Measurements from ENCODE around the gene OGDH. TPM values are rescaled to one million over a fixed set of nuclear protein-coding genes. Genes with fewer than 3 reads are reported as not detected.

The OGDH gene
- polyA plus RNA-seq, 4 donors: 66.8 to 136 (median 112) TPM

GRCh38 chr7:44564606-44565005 is 41.8 kb upstream of the OGDH start:
- H3K9me3 ChIP-seq (ENCODE audit: control insufficient read depth in 2 of 2, insufficient read depth in 1 of 2, low read depth in 1 of 2, low read length in 1 of 2): no peaks in the 10 kb centered on the region
- H3K36me3 ChIP-seq (ENCODE audit: control insufficient read depth in 3 of 3, insufficient read depth in 2 of 3, low read depth in 1 of 3, low read length in 3 of 3): peaks cover 17 to 66% (median 18%) of the 10 kb centered on the region in 3 donors
- FAIRE-seq (no peak), DNase-seq (no peak)
- H3K4me1 ChIP-seq (ENCODE audit: control insufficient read depth in 3 of 3, insufficient read depth in 2 of 3, low read depth in 1 of 3, low read length in 2 of 3): peaks cover 0 to 17% (median 8%) of the 10 kb centered on the region in 3 donors
- H3K27me3 ChIP-seq (ENCODE audit: control insufficient read depth in 3 of 3, insufficient read depth in 3 of 3, low read length in 3 of 3): no peaks in the 10 kb centered on the region
- WGBS, 3 donors: 85 to 92% (median 90%) methylated on average over 2 of the region's 2 CpGs
- no peak overlapping the region for H3K27ac ChIP-seq (ENCODE audit: low read depth in 1 of 3, low read length in 2 of 3)
- H3K4me3 ChIP-seq (ENCODE audit: low read depth in 1 of 3, low read length in 3 of 3): no peak overlapping the region

GRCh38 chr7:44565097-44565794 is 41.2 kb upstream of the OGDH start:
- H3K9me3 ChIP-seq (ENCODE audit: control insufficient read depth in 2 of 2, insufficient read depth in 1 of 2, low read depth in 1 of 2, low read length in 1 of 2): no peaks in the 10 kb centered on the region
- 53 to 61% (median 53%) methylated on average over 13 of the region's 13 CpGs for WGBS, 3 donors
- FAIRE-seq (no peak), DNase-seq (peak; percentile 77 to 83)
- H3K36me3 ChIP-seq (ENCODE audit: control insufficient read depth in 3 of 3, insufficient read depth in 2 of 3, low read depth in 1 of 3, low read length in 3 of 3): peaks cover 20 to 73% (median 20%) of the 10 kb centered on the region in 3 donors
- peaks cover 0 to 17% (median 8%) of the 10 kb centered on the region in 3 donors for H3K4me1 ChIP-seq (ENCODE audit: control insufficient read depth in 3 of 3, insufficient read depth in 2 of 3, low read depth in 1 of 3, low read length in 2 of 3)
- H3K4me3 ChIP-seq (ENCODE audit: low read depth in 1 of 3, low read length in 3 of 3): no peak overlapping the region
- H3K27me3 ChIP-seq (ENCODE audit: control insufficient read depth in 3 of 3, insufficient read depth in 3 of 3, low read length in 3 of 3): no peaks in the 10 kb centered on the region
- H3K27ac ChIP-seq (ENCODE audit: low read depth in 1 of 3, low read length in 2 of 3): peak overlapping the region in 1 of 3 donors; percentile 6

GRCh38 chr7:44565795-44566559 is 40.5 kb upstream of the OGDH start:
- Histone ChIP-seq H3K9me3 (ENCODE audit: control insufficient read depth in 2 of 2, insufficient read depth in 1 of 2, low read depth in 1 of 2, low read length in 1 of 2) (no peaks in the 10 kb centered on the region), H3K36me3 (ENCODE audit: control insufficient read depth in 3 of 3, insufficient read depth in 2 of 3, low read depth in 1 of 3, low read length in 3 of 3) (peaks cover 23 to 80% (median 25%) of the 10 kb centered on the region in 3 donors), H3K27me3 (ENCODE audit: control insufficient read depth in 3 of 3, insufficient read depth in 3 of 3, low read length in 3 of 3) (no peaks in the 10 kb centered on the region), H3K4me3 (ENCODE audit: low read depth in 1 of 3, low read length in 3 of 3) (no peak overlapping the region), H3K4me1 (ENCODE audit: control insufficient read depth in 3 of 3, insufficient read depth in 2 of 3, low read depth in 1 of 3, low read length in 2 of 3) (peaks cover 0 to 17% (median 8%) of the 10 kb centered on the region in 3 donors), H3K27ac (ENCODE audit: low read depth in 1 of 3, low read length in 2 of 3) (peak overlapping the region in 2 of 3 donors; percentile 6 to 43)
- no peak for DNase-seq
- 72 to 81% (median 77%) methylated on average over 14 to 16 of the region's 16 CpGs for WGBS, 3 donors
- no peak for FAIRE-seq

GRCh38 chr7:44566680-44567079 is 39.7 kb upstream of the OGDH start:
- H3K4me1 ChIP-seq (ENCODE audit: control insufficient read depth in 3 of 3, insufficient read depth in 2 of 3, low read depth in 1 of 3, low read length in 2 of 3): peaks cover 0 to 11% (median 6%) of the 10 kb centered on the region in 3 donors
- no peaks in the 10 kb centered on the region for H3K27me3 ChIP-seq (ENCODE audit: control insufficient read depth in 3 of 3, insufficient read depth in 3 of 3, low read length in 3 of 3)
- peaks cover 25 to 87% (median 28%) of the 10 kb centered on the region in 3 donors for H3K36me3 ChIP-seq (ENCODE audit: control insufficient read depth in 3 of 3, insufficient read depth in 2 of 3, low read depth in 1 of 3, low read length in 3 of 3)
- DNase-seq (peak in 1 of 2 donors; percentile 48), FAIRE-seq (no peak)
- 64 to 83% (median 74%) methylated on average over 5 of the region's 5 CpGs for WGBS, 3 donors
- H3K4me3 ChIP-seq (ENCODE audit: low read depth in 1 of 3, low read length in 3 of 3): no peak overlapping the region
- H3K9me3 ChIP-seq (ENCODE audit: control insufficient read depth in 2 of 2, insufficient read depth in 1 of 2, low read depth in 1 of 2, low read length in 1 of 2): no peaks in the 10 kb centered on the region
- no peak overlapping the region for H3K27ac ChIP-seq (ENCODE audit: low read depth in 1 of 3, low read length in 2 of 3)

DNA sequence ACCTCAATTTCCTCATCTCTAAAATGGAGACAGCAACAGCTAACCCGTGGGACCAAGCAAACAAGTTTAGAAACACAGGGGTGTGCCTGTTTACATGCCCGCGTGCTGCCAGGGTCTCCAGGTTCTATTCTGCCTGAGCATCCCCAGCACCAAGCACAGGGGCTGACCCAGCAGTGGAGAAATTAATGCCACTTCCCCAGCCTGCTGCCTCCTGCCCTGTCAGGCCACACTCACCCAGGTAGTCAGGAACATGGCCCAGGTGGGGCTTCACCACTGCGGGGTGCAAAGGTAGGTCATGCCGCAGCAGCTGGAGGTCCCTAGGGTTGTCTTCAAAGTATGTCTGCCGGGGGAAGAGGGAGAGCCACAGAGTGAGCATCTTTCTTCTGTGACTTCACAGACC is 38.5 kb upstream of the OGDH start:
- no peak for DNase-seq
- H3K9me3 ChIP-seq (ENCODE audit: control insufficient read depth in 2 of 2, insufficient read depth in 1 of 2, low read depth in 1 of 2, low read length in 1 of 2): no peaks in the 10 kb centered on the region
- WGBS, 3 donors: 88 to 95% (median 93%) methylated on average over 6 of the region's 6 CpGs

DNA sequence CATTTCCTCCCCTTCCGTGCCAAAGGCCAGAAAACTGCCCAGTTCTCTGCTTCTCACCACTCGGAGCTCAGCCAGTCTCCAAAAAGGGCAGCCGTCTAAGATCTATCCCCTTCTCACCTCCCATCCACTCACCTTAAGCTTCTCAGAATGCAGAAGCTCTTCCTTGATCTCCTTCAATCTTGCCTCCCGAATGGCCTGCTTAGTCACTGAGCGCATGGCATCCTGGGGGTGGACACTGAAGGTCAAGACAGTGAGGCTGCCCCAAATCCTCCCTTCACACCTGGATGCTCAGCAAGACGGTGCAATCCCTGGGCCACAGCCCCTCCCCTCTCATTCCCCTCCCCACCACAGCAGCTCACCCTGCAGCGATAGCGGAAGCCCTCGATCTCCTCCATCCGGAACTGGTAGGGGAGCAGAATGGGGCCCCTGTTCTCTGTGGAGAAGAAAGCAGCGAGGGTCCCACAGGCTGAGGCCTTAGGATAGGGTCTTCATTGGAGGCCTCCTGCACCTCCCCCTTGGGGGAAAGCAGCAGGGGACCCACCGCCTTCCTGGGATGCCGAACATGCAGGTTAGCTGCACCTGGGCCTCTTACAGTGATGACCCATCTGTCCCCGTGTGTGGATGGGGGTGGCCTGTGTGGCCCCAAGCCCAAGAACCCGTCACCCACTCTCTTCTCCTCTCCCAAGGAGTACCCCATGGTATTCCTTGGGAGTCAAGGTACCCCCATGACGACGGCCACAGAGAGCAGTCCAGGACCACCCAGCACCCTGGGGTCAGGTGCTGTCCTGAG is 37.5 kb upstream of the OGDH start:
- no peaks in the 10 kb centered on the region for H3K9me3 ChIP-seq (ENCODE audit: control insufficient read depth in 2 of 2, insufficient read depth in 1 of 2, low read depth in 1 of 2, low read length in 1 of 2)
- FAIRE-seq (no peak), DNase-seq (no peak)
- 91 to 93% (median 92%) methylated on average over 17 of the region's 17 CpGs for WGBS, 3 donors
- no peak overlapping the region for H3K27ac ChIP-seq (ENCODE audit: low read depth in 1 of 3, low read length in 2 of 3)
- peaks cover 0 to 17% (median 4%) of the 10 kb centered on the region in 3 donors for H3K4me1 ChIP-seq (ENCODE audit: control insufficient read depth in 3 of 3, insufficient read depth in 2 of 3, low read depth in 1 of 3, low read length in 2 of 3)
- no peak overlapping the region for H3K4me3 ChIP-seq (ENCODE audit: low read depth in 1 of 3, low read length in 3 of 3)
- H3K36me3 ChIP-seq (ENCODE audit: control insufficient read depth in 3 of 3, insufficient read depth in 2 of 3, low read depth in 1 of 3, low read length in 3 of 3): peaks cover 25 to 90% (median 28%) of the 10 kb centered on the region in 3 donors
- no peaks in the 10 kb centered on the region for H3K27me3 ChIP-seq (ENCODE audit: control insufficient read depth in 3 of 3, insufficient read depth in 3 of 3, low read length in 3 of 3)

More for the DNA sequence above, 38.5 kb upstream of the OGDH start:
- H3K36me3 ChIP-seq (ENCODE audit: control insufficient read depth in 3 of 3, insufficient read depth in 2 of 3, low read depth in 1 of 3, low read length in 3 of 3): peaks cover 25 to 99% (median 28%) of the 10 kb centered on the region in 3 donors
- no peak overlapping the region for H3K4me3 ChIP-seq (ENCODE audit: low read depth in 1 of 3, low read length in 3 of 3)
- FAIRE-seq: no peak
- H3K4me1 ChIP-seq (ENCODE audit: control insufficient read depth in 3 of 3, insufficient read depth in 2 of 3, low read depth in 1 of 3, low read length in 2 of 3): peaks cover 0 to 15% (median 6%) of the 10 kb centered on the region in 3 donors
- no peak overlapping the region for H3K27ac ChIP-seq (ENCODE audit: low read depth in 1 of 3, low read length in 2 of 3)
- no peaks in the 10 kb centered on the region for H3K27me3 ChIP-seq (ENCODE audit: control insufficient read depth in 3 of 3, insufficient read depth in 3 of 3, low read length in 3 of 3)

- DNase-seq: no peak
- Histone ChIP-seq H3K27ac (ENCODE audit: low read depth in 1 of 3, low read length in 2 of 3) (no peak overlapping the region), H3K4me3 (ENCODE audit: low read depth in 1 of 3, low read length in 3 of 3) (no peak overlapping the region), H3K36me3 (ENCODE audit: control insufficient read depth in 3 of 3, insufficient read depth in 2 of 3, low read depth in 1 of 3, low read length in 3 of 3) (peaks cover 25 to 80% (median 28%) of the 10 kb centered on the region in 3 donors), H3K27me3 (ENCODE audit: control insufficient read depth in 3 of 3, insufficient read depth in 3 of 3, low read length in 3 of 3) (no peaks in the 10 kb centered on the region), H3K9me3 (ENCODE audit: control insufficient read depth in 2 of 2, insufficient read depth in 1 of 2, low read depth in 1 of 2, low read length in 1 of 2) (no peaks in the 10 kb centered on the region), H3K4me1 (ENCODE audit: control insufficient read depth in 3 of 3, insufficient read depth in 2 of 3, low read depth in 1 of 3, low read length in 2 of 3) (peaks cover 2 to 17% (median 4%) of the 10 kb centered on the region in 3 donors)
- 86 to 91% (median 88%) methylated on average over 9 of the region's 9 CpGs for WGBS, 3 donors
- no peak for FAIRE-seq
These were observed 36.5 kb upstream of the OGDH start for GRCh38 chr7:44569959-44570358.

GRCh38 chr7:44572771-44573170 is 33.7 kb upstream of the OGDH start:
- Histone ChIP-seq H3K4me3 (ENCODE audit: low read depth in 1 of 3, low read length in 3 of 3) (peak overlapping the region; percentile 76 to 90 (median 82)), H3K36me3 (ENCODE audit: control insufficient read depth in 3 of 3, insufficient read depth in 2 of 3, low read depth in 1 of 3, low read length in 3 of 3) (peaks cover 22 to 64% (median 23%) of the 10 kb centered on the region in 3 donors), H3K9me3 (ENCODE audit: control insufficient read depth in 2 of 2, insufficient read depth in 1 of 2, low read depth in 1 of 2, low read length in 1 of 2) (no peaks in the 10 kb centered on the region), H3K27me3 (ENCODE audit: control insufficient read depth in 3 of 3, insufficient read depth in 3 of 3, low read length in 3 of 3) (no peaks in the 10 kb centered on the region), H3K27ac (ENCODE audit: low read depth in 1 of 3, low read length in 2 of 3) (no peak overlapping the region), H3K4me1 (ENCODE audit: control insufficient read depth in 3 of 3, insufficient read depth in 2 of 3, low read depth in 1 of 3, low read length in 2 of 3) (peaks cover 2 to 10% (median 4%) of the 10 kb centered on the region in 3 donors)
- 38 to 63% (median 52%) methylated on average over 5 of the region's 5 CpGs for WGBS, 3 donors
- DNase-seq (no peak), FAIRE-seq (no peak)
